Lower leg skin (tissue), 4 donors: ENCODE data around the gene GRIK3. TPM values are rescaled to one million over a fixed set of nuclear protein-coding genes. Genes with fewer than 3 reads are reported as not detected.
A peak's percentile ranks its signal among the peaks of the same experiment; 100 is the strongest.

Source experiments
- DNase-seq, 2 donors: peaks; one replicate each; pipeline ENCODE4 v3.0.0-alpha.2; 2019; ENCODE audit warnings: low spot score in 2 of 2
- H3K4me3 ChIP-seq: fragments of 200-600 bp; sonication (generic); 2 replicates; pipeline ENCODE4 v1.5.1; 2017; ENCODE audit warnings: mild to moderate bottlenecking, low read depth; ENCODE audit not compliant: poor library complexity, severe bottlenecking
- CTCF ChIP-seq, 3 donors: fragments of 450-650 bp; IDR thresholded peaks; one replicate each; pipeline ENCODE4 v1.5.1; 2016; ENCODE audit warnings: antibody characterized with exemption in 3 of 3, mild to moderate bottlenecking in 3 of 3, moderate library complexity in 2 of 3
- POLR2A ChIP-seq, 2 donors: fragments of 450-650 bp; IDR thresholded peaks; one replicate each; pipeline ENCODE4 v1.6.1; 2016 to 2017; ENCODE audit warnings: antibody characterized with exemption in 2 of 2, mild to moderate bottlenecking in 1 of 2, moderate library complexity in 1 of 2
- WGBS, 2 donors: methylation state at CpG; one replicate each; pipeline ENCODE4 v1.1.5; 2018; 5-methylcytosine and 5-hydroxymethylcytosine counted together
- intact Hi-C: fragments of 100-400 bp; cut with DNase I; formaldehyde crosslinking; loops from one replicate; pipeline ENCODE4 v1.15.0; 2023; ENCODE audit warnings: low total_unique reads
- total RNA-seq, 4 donors: library from RNA; depleted of rRNA; stranded (reverse); fragments of >200 nt; gene quantifications; one replicate each; pipeline ENCODE4 v1.1.0, GENCODE V29; 2016

GRIK3 gene
- total RNA-seq, 4 donors from 2014 or later = 0.04 to 0.36 (median 0.19) TPM

- H3K4me3 ChIP-seq = no peak overlapping the region
- TF ChIP-seq CTCF (IDR thresholded peaks at IDR 0.05) (no peak), POLR2A (IDR thresholded peaks at IDR 0.05) (no peak)
- DNase-seq = peak; percentile 1 to 37
- intact Hi-C loops = no loop called here
- 90 to 94% methylated on average over 3 of the region's 3 CpGs for WGBS, 2 donors
Measured at GRCh38 chr1:36883315-36883949, 150.9 kb downstream of the GRIK3 start.

DNA sequence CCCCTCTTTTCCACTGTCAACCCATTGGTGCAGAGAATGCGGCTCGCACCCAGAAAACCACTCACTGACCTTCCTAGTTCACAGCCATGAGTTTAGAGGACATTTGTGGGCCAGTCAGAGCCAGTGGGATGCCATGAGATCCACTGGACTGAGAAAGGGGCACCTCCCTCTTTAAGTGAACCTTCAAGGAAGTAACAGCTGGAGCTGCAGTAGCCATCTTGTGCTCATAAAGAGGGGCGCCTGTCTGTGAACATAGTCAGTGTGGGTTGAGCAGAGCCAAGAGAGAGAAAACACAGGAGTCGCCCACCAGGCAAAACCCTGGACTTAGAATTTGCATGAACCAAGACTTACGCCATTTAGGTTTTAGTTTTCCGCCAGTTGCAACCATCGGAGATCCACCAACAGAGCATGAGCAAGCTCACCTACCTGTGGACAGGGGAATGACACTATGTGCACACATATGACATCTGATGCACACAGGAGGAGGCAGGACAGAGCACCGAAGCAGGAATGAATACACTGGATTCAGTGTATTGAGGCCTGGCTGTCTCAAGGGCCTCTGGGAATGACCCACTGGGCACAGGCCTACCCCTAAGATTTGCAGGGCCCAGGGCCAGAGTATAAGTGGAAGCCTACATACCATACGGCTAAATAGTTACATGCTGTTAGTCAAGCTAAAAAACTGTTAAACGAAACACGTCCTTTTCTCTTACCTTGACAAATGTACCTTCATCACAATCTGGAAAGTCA lies 151.6 kb downstream of the GRIK3 start:
- DNase-seq = peak; percentile 8 to 70
- no peak overlapping the region for H3K4me3 ChIP-seq
- 94 to 95% methylated on average over 11 of the region's 11 CpGs for WGBS, 2 donors
- TF ChIP-seq CTCF (IDR thresholded peaks at IDR 0.05) = no peak
- TF ChIP-seq POLR2A (IDR thresholded peaks at IDR 0.05) = no peak
- intact Hi-C loops = no loop called here

- H3K4me3 ChIP-seq = no peak overlapping the region
- intact Hi-C loops = no loop called here
- DNase-seq = peak in 1 of 2 donors; percentile 58
- 80 to 90% methylated on average over 6 of the region's 6 CpGs for WGBS, 2 donors
- TF ChIP-seq POLR2A (IDR thresholded peaks at IDR 0.05) (no peak), CTCF (IDR thresholded peaks at IDR 0.05) (no peak)
Measured at GRCh38 chr1:36881541-36881940, 152.8 kb downstream of the GRIK3 start.

- no peak overlapping the region for H3K4me3 ChIP-seq
- TF ChIP-seq CTCF (IDR thresholded peaks at IDR 0.05) (no peak), POLR2A (IDR thresholded peaks at IDR 0.05) (no peak)
- DNase-seq = peak; percentile 4 to 48
- WGBS, 2 donors = 90 to 92% methylated on average over 3 of the region's 3 CpGs
- intact Hi-C loops = no loop called here
Measured at GRCh38 chr1:36881068-36881405, 153.3 kb downstream of the GRIK3 start.

DNA sequence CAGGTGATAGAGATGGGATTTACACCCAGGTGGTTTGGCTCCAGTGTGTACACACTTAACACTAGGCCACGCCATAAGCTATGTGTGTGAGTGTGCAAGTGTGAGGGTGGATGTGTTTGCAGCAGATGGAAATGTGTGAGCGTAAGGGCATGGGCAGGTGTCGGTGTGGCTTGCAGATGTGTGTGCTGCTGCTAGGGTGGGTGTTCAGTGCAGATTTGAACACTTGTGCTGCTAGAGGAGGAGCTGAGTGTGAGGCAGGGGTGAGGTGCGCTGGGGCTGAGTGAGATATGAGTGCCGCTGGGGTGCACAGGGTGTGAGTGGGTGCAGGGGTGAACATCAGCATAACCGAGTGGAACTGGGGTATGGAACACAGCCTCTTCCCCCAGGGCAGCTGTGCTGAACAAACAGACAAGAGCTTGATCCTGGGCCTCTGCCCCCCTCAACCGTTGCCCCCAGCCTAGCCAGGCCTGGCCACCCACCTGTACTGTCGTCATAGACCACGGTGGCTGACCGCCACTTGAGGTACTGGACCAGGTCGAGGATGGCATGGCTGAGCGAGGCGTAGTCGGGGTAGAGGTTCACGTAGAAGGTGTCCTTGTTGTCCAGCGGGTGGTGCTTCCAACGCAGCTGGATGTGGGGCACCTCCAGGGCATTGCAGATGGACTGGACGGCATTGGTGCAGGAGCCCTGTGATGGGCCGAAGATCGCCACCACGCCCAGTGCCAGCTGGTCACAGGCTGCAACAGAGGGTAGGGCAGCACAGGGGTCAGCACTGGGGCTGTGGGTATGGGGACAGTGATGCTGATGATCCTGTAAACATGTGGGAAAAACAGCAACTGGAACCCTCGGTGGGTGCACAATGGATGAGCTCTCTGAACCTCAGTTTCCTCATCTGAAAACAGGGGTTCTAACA lies 153.9 kb downstream of the GRIK3 start:
- 84 to 90% methylated on average over 19 to 22 of the region's 22 CpGs for WGBS, 2 donors
- no peak for TF ChIP-seq CTCF (IDR thresholded peaks at IDR 0.05)
- TF ChIP-seq POLR2A (IDR thresholded peaks at IDR 0.05) = no peak
- peak; percentile 6 to 74 for DNase-seq
- intact Hi-C loops = no loop called here
- H3K4me3 ChIP-seq = no peak overlapping the region
